Retina (tissue), 1 donor: ENCODE results near the gene TRAM2.

Experiments used
- DNase-seq: peaks from one replicate; pipeline ENCODE4 v3.0.0-alpha.2; 2016

The TRAM2 gene

GRCh38 chr6:52524918-52525317 lies 51.9 kb downstream of the TRAM2 start:
- DNase-seq: no peak

DNA sequence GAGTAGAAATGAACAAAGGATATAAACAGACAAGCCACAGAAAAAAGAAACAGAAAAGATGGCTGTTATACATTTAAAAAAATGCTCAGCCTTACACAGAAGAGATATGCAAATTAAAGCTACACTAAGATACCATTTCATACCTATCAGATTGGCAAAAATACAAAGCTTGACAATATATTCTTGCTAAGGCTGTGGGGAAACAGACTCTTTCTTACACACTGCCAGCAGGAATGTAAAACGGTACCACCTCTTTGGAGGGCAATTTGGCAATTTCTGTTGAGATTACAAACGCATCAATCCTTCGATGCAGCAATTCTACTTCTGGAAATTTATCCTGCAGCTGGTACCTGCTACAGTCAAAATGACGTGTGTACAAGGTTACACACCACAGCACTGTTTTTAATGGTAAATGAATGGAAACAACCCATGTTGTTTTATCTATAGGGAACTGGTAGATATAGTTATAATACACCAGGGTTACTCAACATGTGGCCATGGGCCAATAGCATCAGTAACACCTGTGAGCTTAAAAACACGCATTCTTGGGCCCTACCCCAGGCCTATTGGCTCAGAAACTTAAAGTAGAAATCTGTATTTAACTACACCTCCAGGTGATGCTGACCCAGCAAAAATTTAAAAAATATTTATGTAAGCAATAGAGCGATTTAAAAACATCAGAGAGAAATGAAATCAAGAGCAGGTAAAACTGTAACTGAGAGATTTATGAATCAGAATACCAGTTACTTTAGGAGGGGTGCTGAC lies 53.3 kb downstream of the TRAM2 start:
- no peak for DNase-seq

- no peak for DNase-seq
Measured at GRCh38 chr6:52522655-52523054, 54.2 kb downstream of the TRAM2 start.

DNA sequence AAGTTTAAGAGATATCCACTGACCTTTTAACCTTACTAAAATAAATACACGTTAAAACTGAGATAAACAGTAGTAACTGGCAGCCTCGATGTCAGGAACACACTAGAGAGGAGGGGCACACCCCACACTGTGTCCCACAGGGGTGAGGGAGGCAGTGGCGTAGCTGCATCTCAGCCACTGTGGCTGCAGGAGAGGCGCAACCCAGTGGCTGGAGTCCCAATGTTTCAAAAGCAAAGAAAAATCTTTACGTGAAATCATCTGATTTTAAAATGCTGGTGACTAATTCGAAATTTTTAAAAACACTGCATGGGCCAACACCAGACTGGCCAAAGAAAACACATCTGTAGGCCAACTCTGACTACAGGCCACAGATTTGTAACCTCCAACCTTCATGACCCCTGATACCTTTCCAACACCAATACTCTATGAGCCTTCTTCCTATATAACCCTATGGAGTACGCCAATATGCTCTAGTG lies 54.7 kb downstream of the TRAM2 start:
- DNase-seq: no peak

DNA sequence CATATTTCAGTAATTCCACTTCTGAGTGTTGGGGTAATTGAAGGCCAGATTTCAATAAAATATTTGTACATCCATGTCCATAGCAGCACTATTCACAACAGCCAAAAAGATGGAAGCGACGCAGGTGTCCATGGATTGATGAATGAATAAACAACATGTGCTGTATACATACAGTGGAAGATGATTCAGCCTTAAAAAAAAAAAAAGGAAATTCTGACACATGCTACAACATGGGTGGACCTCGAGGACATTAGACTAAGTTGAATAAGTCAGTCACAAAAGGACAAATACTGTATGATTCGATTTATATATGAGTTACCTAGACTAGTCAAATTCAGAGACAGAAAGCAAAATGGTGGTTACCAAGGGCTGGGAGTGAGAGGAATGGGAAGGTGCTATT lies 57.2 kb downstream of the TRAM2 start:
- DNase-seq: no peak

DNA sequence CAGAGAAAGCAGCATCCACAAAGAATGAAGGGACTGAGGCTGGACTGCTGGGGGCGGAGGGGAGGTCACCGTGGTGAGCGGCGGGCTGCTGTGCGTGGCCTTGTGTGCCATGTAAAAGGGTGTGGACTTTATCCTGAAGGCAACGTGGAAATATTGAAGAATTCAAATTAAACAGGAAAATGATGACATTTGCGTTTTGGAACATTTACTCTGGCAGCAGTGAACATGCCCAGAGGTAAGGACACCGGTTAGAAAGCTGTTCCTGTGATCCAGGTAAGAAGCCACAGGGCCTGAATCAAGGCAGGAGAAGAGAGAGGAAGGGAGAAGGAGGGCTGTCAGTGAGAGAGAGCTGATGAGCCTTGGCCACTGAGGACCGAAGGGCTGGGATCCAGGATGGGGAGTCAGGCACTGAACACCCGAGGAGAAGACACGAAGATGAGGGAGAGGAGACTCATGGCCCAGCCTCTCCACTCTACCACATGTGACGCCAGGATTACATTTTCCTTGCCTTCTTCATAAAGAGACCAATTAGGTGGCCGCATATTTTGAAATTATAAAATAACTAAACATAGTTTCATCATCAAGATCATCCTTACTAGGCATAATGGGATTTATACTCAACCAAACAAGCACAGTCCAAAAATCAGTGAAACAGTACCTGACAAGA lies 58.4 kb downstream of the TRAM2 start:
- DNase-seq: no peak

- DNase-seq: no peak
Measured at GRCh38 chr6:52517502-52518278, 59.2 kb downstream of the TRAM2 start.

DNA sequence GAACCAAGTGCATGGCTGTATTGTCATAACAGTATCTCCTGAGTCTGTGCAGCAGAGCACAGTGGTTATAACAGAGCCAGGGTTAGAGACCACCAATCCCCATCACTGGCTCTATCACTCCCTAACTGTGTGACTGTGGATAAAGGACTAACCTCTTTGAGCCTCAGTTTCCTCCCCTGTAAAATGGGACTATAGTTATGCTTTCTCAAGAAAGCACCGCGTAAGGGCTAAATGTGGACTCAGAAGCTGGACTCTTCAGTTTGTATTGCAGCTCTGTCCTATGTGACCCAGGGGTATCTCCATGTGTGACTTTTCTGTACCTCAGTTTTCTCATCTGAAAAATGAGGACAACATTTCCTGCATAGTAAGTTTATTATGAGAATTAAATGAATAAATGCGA lies 59.9 kb downstream of the TRAM2 start:
- no peak for DNase-seq

- DNase-seq: no peak
Measured at GRCh38 chr6:52516269-52516668, 60.6 kb downstream of the TRAM2 start.

- DNase-seq: no peak
Measured at GRCh38 chr6:52515219-52515960, 61.5 kb downstream of the TRAM2 start.

DNA sequence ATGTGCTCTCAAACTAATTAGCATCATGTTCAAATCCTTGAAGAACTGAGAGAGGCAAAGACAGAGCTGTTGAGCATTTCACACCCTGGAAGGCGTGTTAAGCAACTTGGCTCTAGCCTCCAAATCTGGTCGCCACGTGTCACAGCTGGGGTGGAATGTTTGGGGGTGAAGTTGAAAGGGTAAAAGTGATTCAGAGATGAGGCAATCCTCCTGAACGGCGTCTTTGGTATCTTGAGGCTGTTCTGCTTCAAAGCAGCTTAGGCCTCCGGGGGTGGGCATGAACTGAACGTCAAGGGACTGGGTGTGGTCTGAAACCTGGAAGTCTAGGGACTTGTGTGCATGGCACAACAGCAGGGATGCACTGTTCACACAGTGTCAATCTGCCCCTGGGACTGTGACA lies 62.3 kb downstream of the TRAM2 start:
- no peak for DNase-seq

- DNase-seq: no peak
Measured at GRCh38 chr6:52513896-52514295, 63.0 kb downstream of the TRAM2 start.

GRCh38 chr6:52513464-52513863 lies 63.4 kb downstream of the TRAM2 start:
- DNase-seq: no peak

- no peak for DNase-seq
Measured at GRCh38 chr6:52512199-52512598, 64.7 kb downstream of the TRAM2 start.

DNA sequence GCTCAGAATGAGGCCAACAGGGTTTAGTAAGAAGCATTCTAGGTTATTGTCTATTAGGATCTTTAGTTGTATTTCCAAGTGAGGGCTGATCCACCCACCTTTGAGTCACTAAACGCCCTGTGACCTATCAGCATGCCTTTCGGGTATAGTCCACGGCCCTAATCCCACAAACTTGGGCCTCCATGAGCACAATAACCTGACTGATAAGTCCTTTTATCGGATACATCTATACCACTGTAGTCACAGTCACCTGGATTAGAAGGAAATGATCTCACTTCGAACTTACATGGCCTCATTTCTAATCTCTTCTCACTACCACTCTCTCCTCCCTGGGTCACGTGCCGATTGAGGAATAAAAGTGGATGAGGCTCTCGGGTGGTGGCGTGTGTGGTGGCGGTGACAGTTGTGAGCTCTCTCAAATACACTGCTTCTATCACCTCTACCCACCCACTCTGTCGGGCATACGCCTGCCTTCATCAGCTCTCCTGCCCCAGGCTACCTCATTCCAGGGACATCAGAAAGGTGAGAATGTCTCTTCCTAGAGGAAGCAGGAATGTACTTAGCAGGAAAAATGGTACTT lies 65.2 kb downstream of the TRAM2 start:
- DNase-seq: no peak

DNA sequence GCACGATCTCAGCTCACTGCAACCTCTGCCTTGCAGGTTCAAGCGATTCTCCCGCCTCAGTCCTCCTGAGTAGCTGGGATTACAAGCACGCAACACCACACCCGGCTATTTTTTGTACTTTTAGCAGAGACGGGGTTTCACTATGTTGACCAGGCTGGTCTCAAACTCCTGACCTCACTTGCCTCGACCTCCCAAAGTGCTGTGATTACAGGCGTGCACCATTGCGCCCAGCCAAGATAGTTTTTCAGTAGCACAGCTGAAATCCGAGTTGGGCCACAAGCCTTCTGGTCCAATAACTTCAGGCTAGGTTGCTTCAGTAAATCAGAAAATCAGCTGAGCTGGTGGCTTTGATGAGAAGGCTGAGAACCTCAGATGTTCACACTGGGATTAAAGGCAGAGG lies 65.7 kb downstream of the TRAM2 start:
- no peak for DNase-seq

DNA sequence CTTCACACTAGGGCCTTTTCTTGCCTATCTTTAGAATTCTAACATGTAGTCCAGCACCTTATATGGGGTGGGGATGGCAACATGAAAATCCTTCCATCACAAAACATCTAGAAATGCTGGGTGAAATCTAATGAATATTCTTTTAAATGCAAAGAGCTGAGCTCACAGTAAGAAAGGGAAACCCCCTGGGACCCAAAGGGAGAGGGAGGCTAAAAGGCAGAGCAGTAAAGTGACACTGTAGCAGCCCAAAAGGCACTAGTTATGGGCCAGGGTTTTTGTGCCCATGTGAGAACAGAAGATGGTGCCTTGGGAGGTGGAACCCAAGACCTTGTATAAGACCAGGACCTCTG lies 66.7 kb downstream of the TRAM2 start:
- no peak for DNase-seq

- no peak for DNase-seq
Measured at GRCh38 chr6:52509281-52510212, 67.3 kb downstream of the TRAM2 start.

DNA sequence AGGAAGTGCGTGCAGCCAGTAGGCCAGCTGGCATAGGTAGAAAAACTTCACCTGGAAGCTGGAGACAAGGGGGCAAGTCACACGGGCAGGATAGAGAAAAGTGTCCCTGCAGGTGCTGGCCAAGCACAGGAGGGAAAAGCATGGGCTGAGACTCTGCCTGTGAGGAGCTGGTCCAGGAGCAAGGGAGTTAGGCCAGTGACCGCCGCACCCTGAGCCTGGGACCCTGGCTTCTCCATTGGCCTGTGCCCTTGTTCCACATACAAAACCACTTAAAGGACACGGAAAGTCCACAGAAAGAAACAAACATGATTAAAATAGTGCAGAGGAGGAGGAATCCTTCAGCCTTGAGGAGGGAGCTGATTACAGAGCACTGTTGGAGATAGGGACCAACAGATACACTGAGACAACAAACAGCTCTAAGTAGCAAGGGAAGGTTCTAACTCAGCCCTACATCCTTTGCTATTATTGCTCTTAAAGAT lies 68.6 kb downstream of the TRAM2 start:
- DNase-seq: no peak

GRCh38 chr6:52507557-52508260 lies 69.2 kb downstream of the TRAM2 start:
- no peak for DNase-seq

DNA sequence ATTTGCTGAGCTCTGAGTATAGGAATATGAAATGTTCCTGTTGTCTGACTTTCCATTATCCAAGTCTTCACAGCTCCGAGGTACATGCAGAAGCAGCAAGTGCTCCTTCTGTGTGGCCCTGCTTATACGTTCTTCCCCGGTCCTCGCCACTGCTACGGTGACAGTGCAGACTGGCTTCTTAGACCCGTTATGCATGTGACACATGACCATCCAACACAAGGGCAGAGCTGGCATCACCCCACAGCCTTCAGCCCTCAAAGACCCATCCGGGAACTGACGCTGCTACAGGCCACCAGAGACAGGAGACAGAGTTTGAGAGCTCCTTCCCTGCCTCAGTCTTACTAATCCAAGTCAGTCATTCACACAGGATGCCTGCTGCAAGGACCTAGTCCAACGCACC lies 70.4 kb downstream of the TRAM2 start:
- no peak for DNase-seq
